Measurements from ENCODE around the gene NPPB. TPM values are rescaled to one million over a fixed set of nuclear protein-coding genes. Genes with fewer than 3 reads are reported as not detected.

Gene NPPB
- total and polyA plus RNA-seq, 2 of the 8 experiments (the other 6 are each of a cell fraction or from before 2014, with no cell fraction given): 0.36 to 0.91 TPM

DNA sequence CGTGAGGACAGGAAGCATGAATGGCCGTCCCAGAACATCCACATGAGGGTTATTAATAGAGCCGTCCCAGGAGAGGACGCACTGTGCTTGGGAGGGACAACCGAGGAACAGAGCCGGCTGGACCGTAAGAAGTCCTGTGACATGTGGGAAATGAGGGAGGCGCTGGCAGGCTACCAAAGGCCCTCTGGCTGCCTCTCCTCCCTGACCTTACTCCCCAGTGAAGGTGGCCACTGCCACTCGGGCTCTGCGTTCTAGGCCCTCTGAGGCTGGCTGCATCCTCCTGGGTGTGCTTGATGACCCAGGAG lies 15.5 kb upstream of the NPPB start:
- no peak overlapping the region for H3K4me3 ChIP-seq (ENCODE audit: extremely low read depth in 1 of 4, insufficient read depth in 2 of 4, low read depth in 3 of 4, low read length in 4 of 4)
- no peak overlapping the region for H2AK5ac ChIP-seq (ENCODE audit: low read depth, low read length)
- no peaks in the 10 kb centered on the region; the same call in 1 of the 2 replicates for H3K23me2 ChIP-seq (ENCODE audit: low read depth, low read length)
- H3K4me1 ChIP-seq (replicated peaks in 1 of 4; ENCODE audit: control insufficient read depth in 3 of 4, insufficient read depth in 4 of 4, low read length in 3 of 4): no peaks in the 10 kb centered on the region
- H4K8ac ChIP-seq (ENCODE audit: extremely low read depth, insufficient read depth, low read length): no peak overlapping the region
- H4K5ac ChIP-seq (ENCODE audit: insufficient read length, low read depth, low read length): no peak overlapping the region
- H2BK12ac ChIP-seq (ENCODE audit: low read depth, low read length): no peak overlapping the region
- no peaks in the 10 kb centered on the region for H3K79me2 ChIP-seq (ENCODE audit: control insufficient read depth in 1 of 2, insufficient read depth in 2 of 2, low read length in 2 of 2)
- no peak overlapping the region for H2AFZ ChIP-seq (ENCODE audit: low read length)
- no peak overlapping the region for H2BK120ac ChIP-seq (replicated peaks; ENCODE audit: low read depth, low read length)
- no peak for FAIRE-seq
- ChIA-PET POLR2A (ENCODE audit: partially characterized antibody) (no interaction called here), CTCF (ENCODE audit: partially characterized antibody) (interaction anchor here (1.1 to 5.0 kb wide), 2 partner anchors 19 to 71 kb away, joined by 3 to 32 read pairs; no protein-coding TSS in a partner anchor)
- H3K56ac ChIP-seq (replicated peaks; ENCODE audit: insufficient read length, low read depth, low read length): no peak overlapping the region
- H3K79me1 ChIP-seq (ENCODE audit: low read depth, low read length): no peaks in the 10 kb centered on the region
- no peaks in the 10 kb centered on the region for H4K20me1 ChIP-seq (replicated peaks in 1 of 2; ENCODE audit: control insufficient read depth in 1 of 2, insufficient read depth in 2 of 2, low read length in 2 of 2)
- H4K91ac ChIP-seq (replicated peaks; ENCODE audit: insufficient read length, low read length): no peak overlapping the region
- no peaks in the 10 kb centered on the region for H3K27me3 ChIP-seq (replicated peaks in 1 of 4; ENCODE audit: control insufficient read depth in 3 of 4, extremely low read depth in 1 of 4, insufficient read depth in 3 of 4, low read length in 3 of 4)
- H3K36me3 ChIP-seq (ENCODE audit: control insufficient read depth in 2 of 4, insufficient read depth in 4 of 4, low read length in 3 of 4): no peaks in the 10 kb centered on the region
- H3K23ac ChIP-seq (ENCODE audit: insufficient read length): no peak overlapping the region
- H3K4ac ChIP-seq (replicated peaks; ENCODE audit: insufficient read length, low read depth, low read length): no peak overlapping the region
- no peak overlapping the region for H3K4me2 ChIP-seq (ENCODE audit: insufficient read depth in 1 of 2, low read depth in 2 of 2, low read length in 2 of 2)
- 0 out of 2 replicates have a peak overlapping the region, but pooled peaks have one; percentile 39 for H2BK5ac ChIP-seq (ENCODE audit: low read depth, low read length)
- no peak for DNase-seq (ENCODE audit: low read depth in 1 of 2, low spot score in 2 of 2)
- H2BK15ac ChIP-seq (ENCODE audit: low read length): no peak overlapping the region
- no peak for TF ChIP-seq BACH1 (IDR thresholded peaks at IDR 0.05; ENCODE audit: low read length)
- TF ChIP-seq KDM5A (IDR thresholded peaks at IDR 0.05; ENCODE audit: low read length): no peak
- no peak for TF ChIP-seq SIX5 (IDR thresholded peaks at IDR 0.05; ENCODE audit: low read depth, low read length)
- no peak for TF ChIP-seq GTF2F1 (IDR thresholded peaks at IDR 0.05; ENCODE audit: borderline replicate concordance, low read depth, low read length)
- TF ChIP-seq TEAD4 (IDR thresholded peaks at IDR 0.05; ENCODE audit: low read depth, low read length): no peak
- TF ChIP-seq, protein P1, sequence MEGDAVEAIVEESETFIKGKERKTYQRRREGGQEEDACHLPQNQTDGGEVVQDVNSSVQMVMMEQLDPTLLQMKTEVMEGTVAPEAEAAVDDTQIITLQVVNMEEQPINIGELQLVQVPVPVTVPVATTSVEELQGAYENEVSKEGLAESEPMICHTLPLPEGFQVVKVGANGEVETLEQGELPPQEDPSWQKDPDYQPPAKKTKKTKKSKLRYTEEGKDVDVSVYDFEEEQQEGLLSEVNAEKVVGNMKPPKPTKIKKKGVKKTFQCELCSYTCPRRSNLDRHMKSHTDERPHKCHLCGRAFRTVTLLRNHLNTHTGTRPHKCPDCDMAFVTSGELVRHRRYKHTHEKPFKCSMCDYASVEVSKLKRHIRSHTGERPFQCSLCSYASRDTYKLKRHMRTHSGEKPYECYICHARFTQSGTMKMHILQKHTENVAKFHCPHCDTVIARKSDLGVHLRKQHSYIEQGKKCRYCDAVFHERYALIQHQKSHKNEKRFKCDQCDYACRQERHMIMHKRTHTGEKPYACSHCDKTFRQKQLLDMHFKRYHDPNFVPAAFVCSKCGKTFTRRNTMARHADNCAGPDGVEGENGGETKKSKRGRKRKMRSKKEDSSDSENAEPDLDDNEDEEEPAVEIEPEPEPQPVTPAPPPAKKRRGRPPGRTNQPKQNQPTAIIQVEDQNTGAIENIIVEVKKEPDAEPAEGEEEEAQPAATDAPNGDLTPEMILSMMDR (IDR thresholded peaks at IDR 0.05; ENCODE audit: control extremely low read depth in 1 of 3, insufficient read depth in 1 of 3, low read depth in 1 of 3, low read length in 3 of 3): no peak
- TF ChIP-seq JUN (IDR thresholded peaks at IDR 0.05; ENCODE audit: low read depth, low read length): no peak
- no peak for TF ChIP-seq RAD21 (IDR thresholded peaks at IDR 0.05 in 1 of 2, conservative IDR thresholded peaks at IDR 0.05 in 1 of 2; ENCODE audit: low read depth in 2 of 2, low read length in 2 of 2)
- TF ChIP-seq BRCA1 (IDR thresholded peaks at IDR 0.05; ENCODE audit: low read depth, low read length): no peak
- no peak overlapping the region for H3K27ac ChIP-seq (ENCODE audit: low read depth, low read length)
- H3K18ac ChIP-seq (ENCODE audit: extremely low read depth, low read length): no peak overlapping the region
- WGBS, 2 experiments (ENCODE audit: extremely low coverage in 1 of 2, insufficient coverage in 1 of 2, insufficient read length in 1 of 2, insufficient replicate concordance in 2 of 2, low coverage in 1 of 2, low lambda C conversion rate in 2 of 2, missing lambda C conversion rate in 1 of 2): 84% methylated on average over 10 of the region's 10 CpGs; no CpG with 5 or more reads in 1 of the 2 experiments
- no peak overlapping the region for H3K9ac ChIP-seq (replicated peaks in 1 of 4; ENCODE audit: extremely low read depth in 1 of 4, low read depth in 3 of 4, low read length in 3 of 4)
- no peak overlapping the region for H3K14ac ChIP-seq (ENCODE audit: insufficient read length)
- no peaks in the 10 kb centered on the region for H3K9me3 ChIP-seq (ENCODE audit: insufficient read depth in 2 of 2, low read depth in 1 of 2, low read length in 1 of 2)
- H2BK20ac ChIP-seq (ENCODE audit: low read length): no peak overlapping the region

Data from H1 (cell line).